OCI-LY1 (cell line): ENCODE measurements around the gene TRPM3.

Source experiments
- H2AFZ ChIP-seq: fragments of 200-600 bp; sonication (generic), shearing (Covaris generic); 2 replicates; pipeline ENCODE4 v1.6.0; 2014; ENCODE audit warnings: antibody characterized with exemption, mild to moderate bottlenecking, low read length
- H3F3A ChIP-seq: fragments of 200-600 bp; sonication (generic), shearing (Covaris generic); 2 replicates; pipeline ENCODE4 v1.6.0; 2014; ENCODE audit warnings: mild to moderate bottlenecking, antibody characterized with exemption, low read length, moderate library complexity; ENCODE audit not compliant: insufficient read depth
- H3K27ac ChIP-seq: fragments of 200-600 bp; sonication (generic); 2 replicates; pipeline ENCODE4 v1.5.1; 2014; ENCODE audit warnings: low read length, mixed run types, mild to moderate bottlenecking, low read depth; ENCODE audit not compliant: poor library complexity, severe bottlenecking
- H3K27me3 ChIP-seq: fragments of 200-600 bp; sonication (generic); 2 replicates; pipeline ENCODE4 v1.6.0; 2014; ENCODE audit warnings: antibody characterized with exemption, mild to moderate bottlenecking, low read length, moderate library complexity; ENCODE audit not compliant: insufficient read depth
- H3K36me3 ChIP-seq: fragments of 200-600 bp; sonication (generic); 2 replicates; pipeline ENCODE4 v1.6.1; 2014; ENCODE audit warnings: mild to moderate bottlenecking, antibody characterized with exemption, low read length, moderate library complexity, mixed read lengths; ENCODE audit not compliant: insufficient read depth
- H3K4me1 ChIP-seq: fragments of 200-600 bp; sonication (generic); 2 replicates; pipeline ENCODE4 v1.5.1; 2014; ENCODE audit warnings: mild to moderate bottlenecking, low read length, moderate library complexity; ENCODE audit not compliant: insufficient read depth, severe bottlenecking
- H3K4me2 ChIP-seq: fragments of 200-600 bp; sonication (generic), shearing (Covaris generic); 2 replicates; pipeline ENCODE4 v1.6.1; 2014; ENCODE audit warnings: low read length
- H3K4me3 ChIP-seq: fragments of 200-600 bp; sonication (generic); 2 replicates; pipeline ENCODE4 v1.5.1; 2014; ENCODE audit warnings: low read length, low read depth, mild to moderate bottlenecking, mixed read lengths; ENCODE audit not compliant: poor library complexity, severe bottlenecking
- H3K79me2 ChIP-seq: fragments of 200-600 bp; shearing (Covaris generic); 2 replicates; pipeline ENCODE4 v1.6.1; 2016; ENCODE audit warnings: mixed run types, low read length, mixed read lengths; ENCODE audit not compliant: insufficient read depth
- H3K9ac ChIP-seq: fragments of 200-600 bp; sonication (generic), shearing (Covaris generic); 2 replicates; pipeline ENCODE4 v1.6.1; 2014; ENCODE audit warnings: mild to moderate bottlenecking, low read length, mixed read lengths
- H3K9me2 ChIP-seq: fragments of 200-600 bp; sonication (generic), shearing (Covaris generic); 2 replicates; pipeline ENCODE4 v1.6.1; 2014; ENCODE audit warnings: low read depth, mild to moderate bottlenecking, low read length, mixed read lengths
- H3K9me3 ChIP-seq: fragments of 200-600 bp; shearing (Covaris generic); 2 replicates; pipeline ENCODE4 v1.6.1; 2014; ENCODE audit warnings: low read length, mixed read lengths
- H4K20me1 ChIP-seq: fragments of 200-600 bp; sonication (generic), shearing (Covaris generic); 2 replicates; pipeline ENCODE4 v1.6.0; 2016; ENCODE audit warnings: mild to moderate bottlenecking, low read length; ENCODE audit not compliant: insufficient read depth
- EZH2 ChIP-seq: fragments of 200-600 bp; sonication (generic), shearing (Covaris generic); IDR thresholded peaks from 2 replicates; pipeline ENCODE4 v1.8.0; 2017; ENCODE audit warnings: borderline replicate concordance, mixed run types, mild to moderate bottlenecking, antibody characterized with exemption, low read length, moderate library complexity, mixed read lengths
- TF ChIP-seq, protein P1 (sequence below): fragments of 200-600 bp; sonication (generic), shearing (Covaris generic); IDR thresholded peaks from 2 replicates; pipeline ENCODE4 v1.5.1; 2017; ENCODE audit warnings: mild to moderate bottlenecking, antibody characterized with exemption, low read length, moderate library complexity, mixed read lengths

TRPM3 gene

GRCh38 chr9:70486127-70486526, 635.3 kb downstream of the TRPM3 start:
- no peak overlapping the region for H3K27ac ChIP-seq
- H2AFZ ChIP-seq: no peak overlapping the region
- no peaks in the 10 kb centered on the region for H4K20me1 ChIP-seq
- H3K4me2 ChIP-seq: no peak overlapping the region
- no peaks in the 10 kb centered on the region for H3K79me2 ChIP-seq
- H3K27me3 ChIP-seq: no peaks in the 10 kb centered on the region
- no peaks in the 10 kb centered on the region for H3F3A ChIP-seq
- H3K36me3 ChIP-seq: no peaks in the 10 kb centered on the region
- TF ChIP-seq EZH2: no peak
- TF ChIP-seq, protein P1, sequence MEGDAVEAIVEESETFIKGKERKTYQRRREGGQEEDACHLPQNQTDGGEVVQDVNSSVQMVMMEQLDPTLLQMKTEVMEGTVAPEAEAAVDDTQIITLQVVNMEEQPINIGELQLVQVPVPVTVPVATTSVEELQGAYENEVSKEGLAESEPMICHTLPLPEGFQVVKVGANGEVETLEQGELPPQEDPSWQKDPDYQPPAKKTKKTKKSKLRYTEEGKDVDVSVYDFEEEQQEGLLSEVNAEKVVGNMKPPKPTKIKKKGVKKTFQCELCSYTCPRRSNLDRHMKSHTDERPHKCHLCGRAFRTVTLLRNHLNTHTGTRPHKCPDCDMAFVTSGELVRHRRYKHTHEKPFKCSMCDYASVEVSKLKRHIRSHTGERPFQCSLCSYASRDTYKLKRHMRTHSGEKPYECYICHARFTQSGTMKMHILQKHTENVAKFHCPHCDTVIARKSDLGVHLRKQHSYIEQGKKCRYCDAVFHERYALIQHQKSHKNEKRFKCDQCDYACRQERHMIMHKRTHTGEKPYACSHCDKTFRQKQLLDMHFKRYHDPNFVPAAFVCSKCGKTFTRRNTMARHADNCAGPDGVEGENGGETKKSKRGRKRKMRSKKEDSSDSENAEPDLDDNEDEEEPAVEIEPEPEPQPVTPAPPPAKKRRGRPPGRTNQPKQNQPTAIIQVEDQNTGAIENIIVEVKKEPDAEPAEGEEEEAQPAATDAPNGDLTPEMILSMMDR: no peak
- H3K9me2 ChIP-seq: no peaks in the 10 kb centered on the region
- no peak overlapping the region for H3K4me3 ChIP-seq
- H3K9ac ChIP-seq: no peak overlapping the region
- H3K9me3 ChIP-seq: no peaks in the 10 kb centered on the region
- no peaks in the 10 kb centered on the region for H3K4me1 ChIP-seq

GRCh38 chr9:70485273-70485858, 636.1 kb downstream of the TRPM3 start:
- no peak overlapping the region for H3K27ac ChIP-seq
- no peaks in the 10 kb centered on the region for H3K36me3 ChIP-seq
- no peaks in the 10 kb centered on the region for H3K4me1 ChIP-seq
- TF ChIP-seq, protein P1: no peak
- no peak for TF ChIP-seq EZH2
- H3K9me2 ChIP-seq: no peaks in the 10 kb centered on the region
- no peaks in the 10 kb centered on the region for H4K20me1 ChIP-seq
- no peak overlapping the region for H2AFZ ChIP-seq
- H3K9ac ChIP-seq: no peak overlapping the region
- no peaks in the 10 kb centered on the region for H3K79me2 ChIP-seq
- no peaks in the 10 kb centered on the region for H3F3A ChIP-seq
- no peak overlapping the region for H3K4me2 ChIP-seq
- no peaks in the 10 kb centered on the region for H3K9me3 ChIP-seq
- no peak overlapping the region for H3K4me3 ChIP-seq
- H3K27me3 ChIP-seq: no peaks in the 10 kb centered on the region

GRCh38 chr9:70484232-70485130, 636.9 kb downstream of the TRPM3 start:
- no peak overlapping the region for H2AFZ ChIP-seq
- no peaks in the 10 kb centered on the region for H4K20me1 ChIP-seq
- H3K9me3 ChIP-seq: no peaks in the 10 kb centered on the region
- H3K9me2 ChIP-seq: no peaks in the 10 kb centered on the region
- no peak overlapping the region for H3K9ac ChIP-seq
- H3K27ac ChIP-seq: no peak overlapping the region
- no peak for TF ChIP-seq EZH2
- TF ChIP-seq, protein P1: peak; percentile 56; the same call in 1 of the 2 replicates
- H3K79me2 ChIP-seq: no peaks in the 10 kb centered on the region
- H3K4me2 ChIP-seq: no peak overlapping the region
- no peaks in the 10 kb centered on the region for H3K36me3 ChIP-seq
- H3K4me3 ChIP-seq: no peak overlapping the region
- no peaks in the 10 kb centered on the region for H3K27me3 ChIP-seq
- no peaks in the 10 kb centered on the region for H3F3A ChIP-seq
- H3K4me1 ChIP-seq: no peaks in the 10 kb centered on the region
